Testis (tissue), 3 donors: Measurements from ENCODE around the gene SETD2. TPM values are rescaled to one million over a fixed set of nuclear protein-coding genes. Genes with fewer than 3 reads are reported as not detected.
A peak's percentile ranks its signal among the peaks of the same experiment; 100 is the strongest.

Source experiments
- DNase-seq: peaks from one replicate; pipeline ENCODE4 v3.0.0-alpha.2; 2019
- H3K27ac ChIP-seq, 2 donors: fragments of 200-600 bp; sonication (generic); one replicate each; pipeline ENCODE4 v1.5.1; 2019
- H3K27me3 ChIP-seq: fragments of 200-600 bp; sonication (generic); one replicate; pipeline ENCODE4 v1.5.1; 2019
- H3K36me3 ChIP-seq: fragments of 200-600 bp; sonication (generic); one replicate; pipeline ENCODE4 v1.5.1; 2017; ENCODE audit warnings: low read depth; ENCODE audit errors: missing control alignments
- H3K4me1 ChIP-seq: fragments of 200-600 bp; sonication (generic); one replicate; pipeline ENCODE4 v1.5.1; 2019
- H3K4me3 ChIP-seq, 2 donors: fragments of 200-600 bp; sonication (generic); one replicate each; pipeline ENCODE4 v1.5.1; 2017 to 2019
- H3K9me3 ChIP-seq: fragments of 200-600 bp; sonication (generic); one replicate; pipeline ENCODE4 v1.5.1; 2017
- POLR2A ChIP-seq: fragments of 450-650 bp; IDR thresholded peaks from one replicate; pipeline ENCODE4 v1.6.1; 2017; ENCODE audit warnings: antibody characterized with exemption, mild to moderate bottlenecking, moderate library complexity
- WGBS, 2 donors: methylation state at CpG; one replicate each; pipeline ENCODE4 v1.1.5; 2018; 5-methylcytosine and 5-hydroxymethylcytosine counted together
- intact Hi-C: fragments of 100-400 bp; cut with DNase I; formaldehyde crosslinking; loops from one replicate; pipeline ENCODE4 v1.15.1; 2023; ENCODE audit warnings: low total_unique reads
- polyA plus RNA-seq: library from polyadenylated mRNA; stranded (reverse); fragments of 350-450 nt; fragmentation: Illumina TruSeq; extraction: RNeasy Lipid Tissue Mini Kit (QIAGEN cat#74804); gene quantifications from one replicate; pipeline ENCODE4 v1.2.3, GENCODE V29; 2014; ENCODE audit warnings: low read depth, low replicate concordance; ENCODE audit not compliant: insufficient read depth
- total RNA-seq, 2 donors: library from RNA; depleted of rRNA; stranded (reverse); fragments of >200 nt; gene quantifications; one replicate each; pipeline ENCODE4 v1.2.3, GENCODE V29; 2016
- TF ChIP-seq, protein P1 (sequence below), 3 experiments: fragments of 450-650 bp in 2 of 3; fragments of 200-600 bp in 1 of 3; sonication (generic) in 1 of 3; IDR thresholded peaks; one replicate each; pipeline ENCODE4 v1.5.1; 2016 to 2019; ENCODE audit warnings: antibody characterized with exemption in 3 of 3, mild to moderate bottlenecking in 2 of 3, moderate library complexity in 1 of 3

The SETD2 gene
- total and polyA plus RNA-seq, 3 donors from 2014 or later = 37.1 to 95.2 (median 76.7) TPM

DNA sequence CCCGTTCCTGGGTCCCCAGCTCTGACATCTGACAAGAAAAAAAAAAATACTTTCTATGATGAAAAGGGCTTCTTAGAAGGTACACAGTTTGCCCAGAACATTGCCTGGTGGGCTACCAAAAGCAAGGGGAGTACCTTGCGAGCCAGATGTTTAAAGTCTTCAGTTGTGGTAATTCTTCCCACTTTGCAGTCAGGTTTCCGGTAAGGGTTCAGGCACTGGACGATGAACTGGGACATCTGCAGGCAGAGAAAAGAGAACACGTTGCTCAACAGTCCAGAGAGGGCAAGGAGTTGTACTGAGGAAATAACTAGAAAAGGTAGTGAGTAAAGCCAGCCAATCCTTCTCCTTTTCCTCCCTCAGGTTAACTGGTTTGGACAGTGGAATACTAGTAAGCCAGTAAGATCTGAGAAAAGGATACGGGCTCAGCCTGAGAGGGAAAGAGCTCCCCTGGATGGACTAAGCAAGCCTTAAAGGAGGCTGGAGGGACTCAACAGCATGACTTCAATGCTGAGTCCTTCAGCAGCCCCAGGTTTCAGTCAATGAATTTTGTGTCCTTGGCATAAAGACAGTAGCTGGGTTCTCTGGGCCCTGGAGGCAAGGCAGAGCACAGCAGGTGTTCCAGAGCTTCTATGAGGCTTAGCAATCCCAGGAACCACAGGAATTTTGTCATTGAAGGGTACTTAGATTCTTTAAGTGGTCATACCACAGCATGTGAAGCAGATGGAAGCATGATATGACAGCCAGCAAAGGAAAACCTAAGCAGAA is 146.2 kb downstream of the SETD2 start:
- peaks cover 5% of the 10 kb centered on the region for H3K4me1 ChIP-seq
- no peak for TF ChIP-seq POLR2A
- TF ChIP-seq, protein P1, sequence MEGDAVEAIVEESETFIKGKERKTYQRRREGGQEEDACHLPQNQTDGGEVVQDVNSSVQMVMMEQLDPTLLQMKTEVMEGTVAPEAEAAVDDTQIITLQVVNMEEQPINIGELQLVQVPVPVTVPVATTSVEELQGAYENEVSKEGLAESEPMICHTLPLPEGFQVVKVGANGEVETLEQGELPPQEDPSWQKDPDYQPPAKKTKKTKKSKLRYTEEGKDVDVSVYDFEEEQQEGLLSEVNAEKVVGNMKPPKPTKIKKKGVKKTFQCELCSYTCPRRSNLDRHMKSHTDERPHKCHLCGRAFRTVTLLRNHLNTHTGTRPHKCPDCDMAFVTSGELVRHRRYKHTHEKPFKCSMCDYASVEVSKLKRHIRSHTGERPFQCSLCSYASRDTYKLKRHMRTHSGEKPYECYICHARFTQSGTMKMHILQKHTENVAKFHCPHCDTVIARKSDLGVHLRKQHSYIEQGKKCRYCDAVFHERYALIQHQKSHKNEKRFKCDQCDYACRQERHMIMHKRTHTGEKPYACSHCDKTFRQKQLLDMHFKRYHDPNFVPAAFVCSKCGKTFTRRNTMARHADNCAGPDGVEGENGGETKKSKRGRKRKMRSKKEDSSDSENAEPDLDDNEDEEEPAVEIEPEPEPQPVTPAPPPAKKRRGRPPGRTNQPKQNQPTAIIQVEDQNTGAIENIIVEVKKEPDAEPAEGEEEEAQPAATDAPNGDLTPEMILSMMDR (IDR thresholded peaks at IDR 0.05) = no peak
- no peak for DNase-seq
- H3K4me3 ChIP-seq = no peak overlapping the region
- 85 to 89% methylated on average over 6 of the region's 6 CpGs for WGBS, 2 donors
- no peak overlapping the region for H3K27ac ChIP-seq
- intact Hi-C loops = no loop called here
- H3K9me3 ChIP-seq = no peaks in the 10 kb centered on the region
- no peaks in the 10 kb centered on the region for H3K36me3 ChIP-seq
- H3K27me3 ChIP-seq = no peaks in the 10 kb centered on the region

DNA sequence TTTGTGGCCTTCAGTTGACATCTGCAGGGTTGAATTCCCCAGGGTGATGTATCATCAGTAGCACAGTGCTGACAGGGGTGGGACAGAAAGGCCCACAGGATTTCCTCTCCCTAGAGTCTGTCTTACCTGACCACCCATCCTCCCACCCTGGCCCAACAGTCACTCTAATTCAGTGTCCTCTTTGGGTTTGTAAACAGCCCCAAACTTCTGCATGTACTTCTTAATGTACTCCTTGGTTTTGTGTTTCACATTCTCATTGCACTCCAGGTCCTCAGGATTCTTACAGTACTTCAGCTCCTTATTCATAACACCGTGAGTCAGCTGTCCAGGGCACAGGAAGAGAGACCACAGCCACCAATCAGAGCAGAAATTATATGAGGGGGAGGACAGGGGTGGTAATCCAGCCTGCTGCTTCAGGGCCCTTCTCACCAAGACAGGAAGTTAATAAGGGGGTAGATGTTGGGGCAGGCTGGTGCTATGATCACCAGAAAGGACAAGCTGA is 146.9 kb downstream of the SETD2 start:
- DNase-seq = peak; percentile 10
- Histone ChIP-seq H3K9me3 (no peaks in the 10 kb centered on the region), H3K4me3 (no peak overlapping the region), H3K27me3 (no peaks in the 10 kb centered on the region), H3K4me1 (no peaks in the 10 kb centered on the region), H3K36me3 (no peaks in the 10 kb centered on the region), H3K27ac (no peak overlapping the region)
- 61 to 75% methylated on average over 1 of the region's 1 CpG for WGBS, 2 donors
- TF ChIP-seq, protein P1 (IDR thresholded peaks at IDR 0.05) = no peak
- no peak for TF ChIP-seq POLR2A
- intact Hi-C loops = no loop called here

DNA sequence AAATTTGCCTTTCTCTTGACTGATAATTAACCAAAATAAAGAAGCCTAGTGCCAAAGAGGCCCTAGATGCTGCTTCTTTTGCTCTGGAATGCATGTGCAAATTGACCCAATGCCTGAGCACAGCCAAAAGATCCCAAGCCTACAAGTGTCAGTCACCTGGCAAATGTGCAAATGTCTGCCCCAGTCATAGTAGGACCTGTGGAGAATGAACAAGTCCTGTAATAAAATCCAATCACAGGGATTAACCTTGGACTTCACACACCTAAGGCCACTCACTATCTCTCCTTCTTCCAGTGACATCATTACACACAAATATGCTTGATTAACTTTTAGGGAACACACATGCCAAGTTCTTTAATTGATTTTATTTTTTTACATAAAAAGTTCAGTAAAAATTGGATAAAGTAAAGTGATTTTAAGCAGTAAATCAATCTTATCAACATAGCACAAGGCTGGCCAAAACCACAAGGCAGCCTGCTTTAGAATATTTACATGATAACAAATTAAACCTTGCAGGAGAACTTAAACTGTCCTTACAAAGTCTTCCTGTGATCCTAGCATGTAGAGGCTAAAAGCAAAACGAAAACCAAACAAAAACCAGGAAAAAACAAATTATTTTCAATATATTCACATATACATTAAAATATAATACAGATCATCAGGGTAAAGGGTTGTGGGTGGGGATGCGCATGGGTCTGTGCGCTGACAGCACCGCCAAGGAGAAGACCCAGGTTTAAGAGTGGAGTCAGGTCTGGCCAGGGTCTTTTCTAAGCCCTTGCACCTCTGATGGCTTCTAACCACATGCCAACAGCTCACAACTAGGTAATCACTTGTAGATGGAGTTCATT is 147.6 kb downstream of the SETD2 start:
- Histone ChIP-seq H3K4me1 (no peaks in the 10 kb centered on the region), H3K27ac (no peak overlapping the region)

DNA sequence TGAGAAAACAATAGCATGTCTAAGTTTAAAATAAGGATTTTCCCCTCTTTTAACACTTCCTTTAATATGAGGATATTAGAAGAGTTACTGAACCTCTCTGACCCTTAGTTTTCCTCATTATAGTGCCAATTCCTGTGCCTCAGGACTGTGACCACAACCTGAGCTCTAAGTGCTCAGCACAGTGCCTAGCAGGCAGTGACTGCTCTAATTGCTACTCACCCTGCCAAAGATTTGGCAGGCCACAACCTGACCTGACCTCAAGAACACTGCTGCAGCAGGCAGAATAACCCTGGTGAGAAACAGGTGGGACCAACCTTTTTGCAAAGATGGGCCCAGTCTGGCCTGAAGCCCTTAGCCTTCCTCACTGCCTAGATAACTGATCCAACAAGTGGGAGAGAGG is 148.8 kb downstream of the SETD2 start:
- intact Hi-C loops = no loop called here
- no peaks in the 10 kb centered on the region for H3K36me3 ChIP-seq
- no peak overlapping the region for H3K27ac ChIP-seq
- H3K9me3 ChIP-seq = no peaks in the 10 kb centered on the region
- no peaks in the 10 kb centered on the region for H3K4me1 ChIP-seq
- peak; percentile 4 for DNase-seq
- H3K4me3 ChIP-seq = no peak overlapping the region
- TF ChIP-seq POLR2A = no peak
- TF ChIP-seq, protein P1 (IDR thresholded peaks at IDR 0.05) = no peak
- no peaks in the 10 kb centered on the region for H3K27me3 ChIP-seq

More for the DNA sequence above, 147.6 kb downstream of the SETD2 start:
- no peak overlapping the region for H3K4me3 ChIP-seq
- DNase-seq = peak; percentile 4
- WGBS, 2 donors = 85 to 89% methylated on average over 4 of the region's 4 CpGs
- no peaks in the 10 kb centered on the region for H3K36me3 ChIP-seq
- H3K9me3 ChIP-seq = no peaks in the 10 kb centered on the region
- intact Hi-C loops = no loop called here
- no peaks in the 10 kb centered on the region for H3K27me3 ChIP-seq
- TF ChIP-seq, protein P1 (IDR thresholded peaks at IDR 0.05) = no peak
- TF ChIP-seq POLR2A = no peak
